Activated naive CD4-positive, alpha-beta T cell treated with anti-CD3 and anti-CD28 coated beads, Interleukin-2, amount 10 ng/mL, durations not matched to agents 7 days and 5 days (primary cell): ENCODE measurements around the gene IFFO2.

Experiments used
- CTCF ChIA-PET: fragments of 350-600 bp; sonication (Branson Sonifier 250); formaldehyde crosslinking; loops from one replicate; lab custom pipeline; 2021; ENCODE audit warnings: antibody characterized with exemption; lab: Charles Lee
- DNase-seq: peaks from one replicate; pipeline ENCODE4 v3.0.0-alpha.2; 2020
- H3K27ac Mint-ChIP-seq: one replicate; pipeline ENCODE4 v1.8.0; 2021; ENCODE audit warnings: mild to moderate bottlenecking, moderate library complexity, mixed read lengths
- H3K27me3 Mint-ChIP-seq: one replicate; pipeline ENCODE4 v1.8.0; 2021; ENCODE audit warnings: mild to moderate bottlenecking, mixed read lengths
- H3K36me3 Mint-ChIP-seq: one replicate; pipeline ENCODE4 v1.8.0; 2021; ENCODE audit warnings: mixed read lengths
- H3K4me1 Mint-ChIP-seq: one replicate; pipeline ENCODE4 v1.8.0; 2021; ENCODE audit warnings: mixed read lengths
- H3K4me3 Mint-ChIP-seq: one replicate; pipeline ENCODE4 v1.8.0; 2021; ENCODE audit warnings: mild to moderate bottlenecking, moderate library complexity, mixed read lengths
- H3K9me3 Mint-ChIP-seq: one replicate; pipeline ENCODE4 v1.8.0; 2021; ENCODE audit warnings: mixed read lengths

Gene IFFO2

DNA sequence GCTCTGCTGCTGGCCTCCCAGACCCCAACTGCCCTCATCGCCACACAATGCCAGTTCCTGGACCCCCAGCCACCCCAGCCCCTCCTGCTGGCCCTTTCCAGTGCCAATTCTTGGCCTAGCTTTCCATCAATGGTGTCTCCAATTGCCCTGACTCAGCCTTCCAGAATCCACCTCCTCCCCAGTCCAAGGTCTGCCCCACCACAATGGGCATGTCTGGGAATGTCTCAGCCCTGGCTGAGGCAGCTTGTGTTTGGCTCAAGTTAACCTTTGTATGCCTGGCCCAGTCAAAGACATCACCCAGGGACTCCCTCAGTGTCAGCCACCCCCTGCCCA is 70.5 kb downstream of the IFFO2 start:
- no peaks in the 10 kb centered on the region for H3K4me1 Mint-ChIP-seq
- CTCF ChIA-PET = interaction anchor here (1.3 kb wide), 1 partner anchor 87 kb away, joined by 3 read pairs; no protein-coding TSS in a partner anchor
- no peaks in the 10 kb centered on the region for H3K27me3 Mint-ChIP-seq
- no peaks in the 10 kb centered on the region for H3K9me3 Mint-ChIP-seq
- no peak for DNase-seq
- no peaks in the 10 kb centered on the region for H3K36me3 Mint-ChIP-seq
- H3K27ac Mint-ChIP-seq = no peak overlapping the region
- no peak overlapping the region for H3K4me3 Mint-ChIP-seq

DNA sequence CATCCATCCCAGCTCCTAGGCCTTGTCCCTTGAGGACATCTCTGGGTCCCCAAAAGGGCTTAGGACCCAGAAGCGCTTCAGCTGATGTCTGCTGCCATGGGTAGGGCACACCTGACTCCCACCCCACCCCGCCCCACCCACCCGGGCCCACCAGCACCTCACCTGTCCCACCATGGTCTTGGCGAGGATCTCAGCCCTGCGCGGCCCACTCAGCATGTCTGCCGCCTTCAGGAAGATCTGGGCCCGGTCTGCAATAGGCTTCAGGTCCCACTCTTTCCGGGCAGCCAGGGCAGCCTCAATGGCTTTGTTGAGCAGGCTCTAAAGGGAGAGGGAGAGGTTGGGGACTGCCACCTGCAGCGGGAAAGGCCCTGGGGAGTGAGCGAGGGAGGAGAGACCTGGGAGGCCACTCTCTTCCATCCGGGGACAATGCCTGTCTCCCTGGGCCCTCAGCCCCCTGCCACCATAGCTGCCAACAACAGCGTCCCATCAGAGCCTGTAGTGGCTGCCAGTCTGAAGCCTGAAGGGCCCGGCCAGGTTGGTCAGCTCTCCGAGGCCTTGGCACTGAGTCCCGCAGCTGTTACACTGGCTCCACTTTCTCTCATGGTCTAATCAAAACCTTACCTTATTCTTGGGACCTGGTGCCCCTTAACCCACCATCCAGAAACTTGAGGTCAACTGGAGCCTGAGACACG is 71.0 kb downstream of the IFFO2 start:
- CTCF ChIA-PET = interaction anchor here (1.3 to 2.8 kb wide), 7 partner anchors 11 to 363 kb away, joined by 3 to 24 read pairs (median 6); no protein-coding TSS in a partner anchor
- no peaks in the 10 kb centered on the region for H3K36me3 Mint-ChIP-seq
- no peaks in the 10 kb centered on the region for H3K27me3 Mint-ChIP-seq
- no peaks in the 10 kb centered on the region for H3K4me1 Mint-ChIP-seq
- H3K27ac Mint-ChIP-seq = no peak overlapping the region
- DNase-seq = no peak
- no peak overlapping the region for H3K4me3 Mint-ChIP-seq
- no peaks in the 10 kb centered on the region for H3K9me3 Mint-ChIP-seq

DNA sequence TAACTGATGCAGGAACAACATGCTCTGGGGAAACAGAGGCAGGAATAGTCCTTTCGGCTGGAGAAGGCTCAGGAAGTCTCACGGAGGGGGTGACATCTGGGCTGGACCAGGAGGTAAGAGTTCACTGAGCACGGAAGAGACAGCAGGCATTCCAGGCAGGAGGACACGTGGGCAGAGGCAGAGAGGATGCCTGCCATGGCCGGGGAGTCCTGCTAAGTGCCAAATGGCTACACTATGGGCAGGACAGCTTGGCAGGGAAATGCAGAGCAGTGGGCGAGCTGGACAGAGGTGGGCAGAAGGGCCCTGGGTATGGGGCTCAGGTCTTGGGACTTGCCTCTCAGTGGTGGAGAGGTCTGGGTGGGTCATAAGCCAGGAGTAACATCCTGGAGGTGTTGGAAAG is 71.7 kb downstream of the IFFO2 start:
- CTCF ChIA-PET = interaction anchor here (0.7 to 2.8 kb wide), 29 partner anchors 9 to 363 kb away, joined by 3 to 24 read pairs (median 4); partner anchors contain the start of gene ALDH4A1
- H3K4me3 Mint-ChIP-seq = no peak overlapping the region
- DNase-seq = no peak
- no peaks in the 10 kb centered on the region for H3K4me1 Mint-ChIP-seq
- H3K27ac Mint-ChIP-seq = no peak overlapping the region
- H3K9me3 Mint-ChIP-seq = no peaks in the 10 kb centered on the region
- H3K36me3 Mint-ChIP-seq = no peaks in the 10 kb centered on the region
- H3K27me3 Mint-ChIP-seq = no peaks in the 10 kb centered on the region

DNA sequence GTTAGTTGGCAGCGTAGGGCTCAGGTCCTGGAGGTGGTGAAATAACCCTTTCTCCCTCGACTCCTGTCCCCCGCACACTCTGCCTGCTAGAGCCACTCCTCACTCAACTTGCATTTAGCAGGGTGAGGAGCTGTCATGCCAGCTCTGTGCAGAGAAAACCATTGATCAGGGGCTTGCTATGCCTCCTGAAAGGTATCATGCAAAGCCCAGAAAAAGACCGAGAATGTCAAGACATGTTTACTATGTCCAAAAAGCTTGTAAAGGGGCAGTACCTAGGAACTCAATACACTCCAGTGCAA is 72.1 kb downstream of the IFFO2 start:
- no peak for DNase-seq
- H3K27me3 Mint-ChIP-seq = no peaks in the 10 kb centered on the region
- no peak overlapping the region for H3K27ac Mint-ChIP-seq
- H3K36me3 Mint-ChIP-seq = no peaks in the 10 kb centered on the region
- no peak overlapping the region for H3K4me3 Mint-ChIP-seq
- CTCF ChIA-PET = interaction anchor here (0.7 to 2.8 kb wide), 28 partner anchors 9 to 364 kb away, joined by 3 to 24 read pairs (median 4); partner anchors contain the start of gene ALDH4A1
- no peaks in the 10 kb centered on the region for H3K4me1 Mint-ChIP-seq
- no peaks in the 10 kb centered on the region for H3K9me3 Mint-ChIP-seq

DNA sequence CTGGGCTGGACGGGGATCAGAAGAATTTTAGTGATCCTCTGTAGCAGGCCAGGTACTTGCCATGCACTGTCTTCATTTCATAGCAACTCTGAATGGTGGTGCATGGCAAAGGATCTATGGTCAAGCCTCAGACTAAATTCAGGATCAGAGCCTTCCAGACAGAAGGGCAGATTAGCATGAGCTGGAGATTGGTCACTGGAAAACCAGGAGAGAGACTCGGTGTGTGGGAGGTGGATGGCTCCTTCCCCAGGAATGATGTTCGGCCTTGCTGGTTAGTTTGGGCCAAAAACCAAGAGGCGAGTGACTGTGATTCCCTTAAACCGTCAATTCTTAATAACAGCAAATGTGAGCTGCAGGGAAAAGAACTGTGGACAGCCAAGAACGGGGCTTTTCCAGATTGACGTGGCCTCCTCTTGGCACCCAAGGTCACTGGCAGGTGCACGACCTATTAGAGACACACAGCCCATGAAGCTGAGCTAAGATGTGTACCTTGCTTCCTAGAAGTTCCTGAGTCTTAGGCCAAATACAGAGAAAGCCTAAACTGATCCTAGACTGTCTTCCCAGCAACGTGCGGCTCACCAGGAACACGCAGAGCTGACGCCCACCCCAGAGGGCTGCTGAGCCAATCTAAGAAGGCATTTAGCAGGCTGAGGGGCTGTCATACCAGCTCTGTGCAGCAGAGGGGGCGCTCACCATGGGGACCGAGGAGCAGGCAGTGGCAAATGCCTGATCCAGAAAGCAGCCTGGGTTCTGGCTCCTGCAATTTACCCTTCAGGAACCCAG is 72.6 kb downstream of the IFFO2 start:
- CTCF ChIA-PET = interaction anchor here (0.8 to 2.8 kb wide), 28 partner anchors 10 to 364 kb away, joined by 3 to 24 read pairs (median 4); partner anchors contain the start of gene ALDH4A1
- H3K9me3 Mint-ChIP-seq = no peaks in the 10 kb centered on the region
- no peaks in the 10 kb centered on the region for H3K4me1 Mint-ChIP-seq
- peak; percentile 83 for DNase-seq
- H3K36me3 Mint-ChIP-seq = no peaks in the 10 kb centered on the region
- H3K27ac Mint-ChIP-seq = no peak overlapping the region
- no peak overlapping the region for H3K4me3 Mint-ChIP-seq
- no peaks in the 10 kb centered on the region for H3K27me3 Mint-ChIP-seq

DNA sequence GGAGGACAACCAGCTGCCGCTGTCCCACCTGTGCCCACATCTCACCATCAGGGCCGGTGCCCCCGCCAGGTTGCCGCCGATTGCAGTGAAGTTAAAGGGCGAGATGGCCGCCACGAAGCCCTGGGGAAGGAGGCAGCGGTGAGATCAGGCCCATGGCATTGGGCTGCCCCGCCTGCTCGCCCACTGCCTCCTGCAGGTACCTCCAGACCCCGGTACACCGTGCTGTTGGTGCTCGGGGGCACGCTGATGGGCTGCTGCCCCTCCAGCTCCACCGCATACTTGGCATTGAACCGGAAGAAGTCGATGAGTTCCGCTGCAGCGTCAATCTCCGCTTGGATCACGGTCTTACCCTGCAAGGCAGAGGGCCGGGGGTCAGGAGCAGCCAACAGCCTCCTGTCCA is 73.4 kb downstream of the IFFO2 start:
- no peak overlapping the region for H3K4me3 Mint-ChIP-seq
- DNase-seq = no peak
- no peak overlapping the region for H3K27ac Mint-ChIP-seq
- CTCF ChIA-PET = interaction anchor here (1.0 to 2.8 kb wide), 3 partner anchors 9 to 192 kb away, joined by 3 to 24 read pairs (median 10); no protein-coding TSS in a partner anchor
- no peaks in the 10 kb centered on the region for H3K27me3 Mint-ChIP-seq
- no peaks in the 10 kb centered on the region for H3K36me3 Mint-ChIP-seq
- no peaks in the 10 kb centered on the region for H3K4me1 Mint-ChIP-seq
- no peaks in the 10 kb centered on the region for H3K9me3 Mint-ChIP-seq

DNA sequence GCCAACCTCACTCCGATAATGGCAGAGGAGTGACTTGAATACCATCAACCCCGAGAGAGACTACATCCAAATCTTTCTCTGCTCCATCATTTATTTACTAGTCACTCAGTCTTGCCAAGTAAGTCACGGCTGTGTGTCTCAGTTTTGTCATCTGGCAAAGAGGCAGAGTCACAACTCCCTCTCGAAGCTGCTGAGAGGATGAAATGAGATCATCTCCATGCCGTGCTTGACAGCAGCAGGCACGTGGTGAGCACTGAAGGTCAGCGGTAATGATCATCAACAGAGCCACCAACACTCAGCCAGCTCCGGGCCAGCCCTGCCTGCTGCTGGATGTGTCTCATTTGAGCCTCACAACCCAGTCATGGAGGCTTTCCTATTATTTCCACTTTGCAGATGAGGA is 74.0 kb downstream of the IFFO2 start:
- Mint-ChIP-seq H3K4me1 (no peaks in the 10 kb centered on the region), H3K36me3 (no peaks in the 10 kb centered on the region), H3K4me3 (no peak overlapping the region), H3K27ac (peak overlapping the region; percentile 12), H3K9me3 (no peaks in the 10 kb centered on the region), H3K27me3 (no peaks in the 10 kb centered on the region)
- no peak for DNase-seq
- CTCF ChIA-PET = interaction anchor here (0.7 to 2.8 kb wide), 3 partner anchors 15 to 193 kb away, joined by 3 to 10 read pairs (median 3); no protein-coding TSS in a partner anchor

DNA sequence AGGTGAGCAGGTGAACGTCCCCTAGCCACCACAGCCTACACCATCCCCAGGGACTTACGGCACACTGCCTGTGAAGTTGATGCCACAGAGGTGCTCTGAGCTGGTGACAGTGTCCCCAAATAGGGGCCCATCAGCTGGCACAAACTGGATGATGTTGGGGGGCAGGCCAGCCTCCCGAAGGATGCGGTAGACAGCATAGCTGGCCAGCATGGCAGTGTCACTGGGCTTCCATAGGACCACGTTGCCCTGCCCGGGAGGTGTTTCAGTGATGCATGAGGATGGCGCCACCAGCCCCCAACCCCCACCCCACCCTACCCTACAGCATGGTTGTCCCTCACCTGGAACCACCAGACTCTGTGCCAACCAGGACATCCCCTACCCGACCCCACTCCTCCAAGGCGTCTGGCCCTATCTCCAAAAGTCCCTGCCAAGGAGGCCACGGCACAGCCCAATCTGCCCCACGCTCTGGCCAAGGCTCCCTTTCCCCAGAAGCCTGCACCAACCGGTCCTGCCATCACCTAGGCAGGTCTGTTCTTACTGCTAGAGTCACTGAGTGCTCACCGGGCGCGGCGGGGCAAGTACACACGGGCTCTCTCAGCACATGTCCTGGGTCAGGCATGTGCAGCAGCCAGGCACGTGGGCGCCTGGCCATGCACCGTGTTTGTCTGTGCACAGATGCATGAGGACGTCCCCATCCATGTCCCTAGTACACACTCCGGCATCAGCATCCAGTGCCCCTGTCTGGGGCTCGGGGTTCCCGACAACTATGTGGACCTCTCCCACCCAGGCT is 74.6 kb downstream of the IFFO2 start:
- Mint-ChIP-seq H3K9me3 (no peaks in the 10 kb centered on the region), H3K27me3 (no peaks in the 10 kb centered on the region), H3K36me3 (no peaks in the 10 kb centered on the region), H3K4me3 (no peak overlapping the region), H3K4me1 (no peaks in the 10 kb centered on the region), H3K27ac (peak overlapping the region; percentile 12)
- no peak for DNase-seq
- CTCF ChIA-PET = interaction anchor here (0.7 to 2.8 kb wide), 3 partner anchors 15 to 193 kb away, joined by 3 to 10 read pairs (median 3); no protein-coding TSS in a partner anchor

DNA sequence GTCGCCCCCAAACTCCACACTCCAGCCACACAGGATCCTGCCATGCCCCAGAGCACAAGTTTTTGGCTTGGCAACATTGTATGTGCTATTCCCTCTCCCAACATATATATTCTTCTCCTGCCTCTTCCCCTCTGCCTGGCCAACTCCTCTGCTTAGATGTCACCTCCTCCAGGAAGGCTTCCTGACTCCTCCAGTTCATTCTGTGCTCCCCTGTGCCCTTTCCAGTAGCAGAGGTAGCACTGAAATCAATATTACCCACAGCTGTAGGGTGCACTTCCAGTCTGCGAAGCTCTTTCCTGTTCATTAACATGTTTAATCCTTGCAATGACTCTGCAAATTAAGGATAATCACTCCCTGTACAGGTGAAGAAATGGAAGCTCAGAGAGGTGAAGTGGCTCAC is 75.3 kb downstream of the IFFO2 start:
- Mint-ChIP-seq H3K27me3 (no peaks in the 10 kb centered on the region), H3K4me3 (no peak overlapping the region), H3K36me3 (no peaks in the 10 kb centered on the region), H3K27ac (no peak overlapping the region), H3K9me3 (no peaks in the 10 kb centered on the region), H3K4me1 (no peaks in the 10 kb centered on the region)
- DNase-seq = no peak
- CTCF ChIA-PET = no interaction called here

DNA sequence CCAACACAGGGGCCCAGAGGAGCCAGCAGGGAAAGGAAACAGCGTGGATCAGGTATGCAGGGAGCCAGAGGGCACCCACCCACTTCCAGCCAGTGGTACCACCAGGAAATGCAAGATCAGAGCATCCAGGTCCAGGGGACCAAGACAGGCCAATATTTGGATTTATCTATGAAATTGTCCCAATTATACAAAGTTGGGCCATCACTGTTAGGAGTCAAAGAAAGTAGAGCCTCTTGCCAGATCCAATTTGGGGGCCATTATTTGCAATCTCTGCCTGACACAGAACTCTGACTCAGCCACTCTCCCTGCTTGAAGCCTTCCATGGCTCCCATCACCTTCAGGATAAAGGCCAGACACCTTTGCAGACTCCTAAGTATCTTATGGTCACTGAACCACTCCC is 75.9 kb downstream of the IFFO2 start:
- Mint-ChIP-seq H3K27me3 (no peaks in the 10 kb centered on the region), H3K36me3 (no peaks in the 10 kb centered on the region), H3K9me3 (no peaks in the 10 kb centered on the region), H3K27ac (no peak overlapping the region), H3K4me1 (no peaks in the 10 kb centered on the region), H3K4me3 (no peak overlapping the region)
- CTCF ChIA-PET = no interaction called here
- no peak for DNase-seq

DNA sequence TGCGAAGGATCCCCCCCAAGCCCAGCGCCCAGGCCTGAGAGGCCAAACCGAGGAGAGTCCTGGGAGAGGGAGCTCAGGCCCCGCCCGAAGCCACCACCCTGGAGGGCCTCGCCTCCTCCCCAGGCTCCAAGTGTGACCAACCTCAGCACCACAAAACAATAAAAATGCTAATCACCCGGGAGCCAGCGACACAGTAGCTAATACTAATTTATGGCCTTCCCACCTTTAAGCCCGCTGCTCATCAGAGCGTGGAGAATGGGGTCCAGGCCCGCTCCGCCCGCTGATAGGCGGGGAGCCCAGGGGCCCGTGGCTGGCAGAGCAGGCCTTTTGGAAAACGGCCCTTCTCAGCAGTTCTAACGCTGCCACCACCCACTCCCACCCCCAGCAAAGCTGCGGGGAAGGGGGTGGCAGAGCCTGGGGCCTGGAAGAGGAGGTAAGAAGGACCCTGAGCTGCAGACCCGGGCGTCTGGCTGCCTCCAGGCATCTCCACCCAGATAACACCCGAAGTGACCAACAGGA is 76.6 kb downstream of the IFFO2 start:
- no peaks in the 10 kb centered on the region for H3K36me3 Mint-ChIP-seq
- no peaks in the 10 kb centered on the region for H3K4me1 Mint-ChIP-seq
- CTCF ChIA-PET = no interaction called here
- H3K9me3 Mint-ChIP-seq = no peaks in the 10 kb centered on the region
- H3K27ac Mint-ChIP-seq = no peak overlapping the region
- H3K27me3 Mint-ChIP-seq = no peaks in the 10 kb centered on the region
- no peak overlapping the region for H3K4me3 Mint-ChIP-seq
- no peak for DNase-seq

DNA sequence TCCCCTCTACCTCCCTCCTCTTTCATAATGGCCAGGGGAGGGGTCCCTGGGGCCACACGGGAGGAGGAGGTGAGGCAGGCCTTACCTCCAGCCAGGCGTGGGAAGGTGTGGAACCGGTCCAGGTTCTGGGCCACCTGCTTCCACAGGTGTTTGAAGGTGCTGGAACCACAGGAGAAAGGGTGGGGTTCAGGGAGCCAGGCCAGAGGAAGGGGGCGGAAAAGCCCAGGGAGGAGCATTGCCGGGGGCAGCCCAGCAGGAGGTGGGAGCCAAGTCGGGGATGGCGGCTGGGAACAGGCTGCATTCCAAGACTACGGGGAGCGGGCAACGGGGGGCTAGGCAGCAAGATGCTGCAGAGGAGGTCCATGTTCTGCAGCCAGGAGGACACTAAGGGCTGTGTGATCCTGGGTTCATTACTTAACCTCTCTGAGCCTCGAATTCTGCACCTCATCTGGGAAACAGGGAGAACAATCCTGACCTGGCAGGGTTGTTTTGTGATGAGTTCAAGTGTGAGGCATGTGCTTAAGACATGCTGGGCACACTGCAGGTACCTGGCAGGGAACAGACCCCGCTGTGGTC is 77.2 kb downstream of the IFFO2 start:
- Mint-ChIP-seq H3K27me3 (no peaks in the 10 kb centered on the region), H3K36me3 (no peaks in the 10 kb centered on the region), H3K4me3 (no peak overlapping the region), H3K4me1 (no peaks in the 10 kb centered on the region), H3K9me3 (no peaks in the 10 kb centered on the region), H3K27ac (no peak overlapping the region)
- no peak for DNase-seq
- CTCF ChIA-PET = no interaction called here

DNA sequence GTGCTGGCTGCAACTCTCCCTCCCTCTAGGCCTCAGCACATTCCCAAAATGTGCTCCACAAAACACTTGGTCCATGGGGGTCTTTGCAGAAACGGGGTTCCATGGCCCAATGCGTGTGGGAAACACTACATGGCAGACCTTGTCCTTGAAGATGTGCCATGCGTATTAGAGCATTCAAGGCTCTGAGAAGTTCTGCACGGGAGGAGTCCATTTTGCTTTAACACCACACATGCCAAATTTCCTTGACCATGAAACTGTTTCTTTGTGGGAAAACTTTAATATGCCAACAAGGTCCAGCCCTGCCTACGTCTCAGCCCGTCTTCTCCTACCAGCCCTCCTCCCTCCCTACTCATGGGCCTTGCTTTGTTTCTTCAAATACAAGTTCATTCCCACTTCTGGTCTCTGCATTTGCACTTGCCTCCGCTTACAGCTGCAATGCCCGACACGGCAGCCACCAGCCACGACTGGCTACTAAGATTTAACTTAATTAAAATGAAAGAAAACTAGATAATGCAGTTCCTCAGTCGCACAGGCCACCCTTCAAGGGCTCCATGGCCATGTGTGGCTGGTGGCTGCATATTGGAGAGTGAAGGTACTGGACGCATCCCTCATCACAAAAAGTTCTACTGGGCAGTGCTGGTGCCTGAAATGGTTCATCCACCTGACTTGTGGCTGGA is 77.8 kb downstream of the IFFO2 start:
- Mint-ChIP-seq H3K4me1 (no peaks in the 10 kb centered on the region), H3K27ac (no peak overlapping the region), H3K36me3 (no peaks in the 10 kb centered on the region), H3K4me3 (no peak overlapping the region), H3K27me3 (no peaks in the 10 kb centered on the region), H3K9me3 (no peaks in the 10 kb centered on the region)
- CTCF ChIA-PET = no interaction called here
- DNase-seq = no peak
